GM23338 (cell line): Measurements from ENCODE around the gene ADD3. TPM values are rescaled to one million over a fixed set of nuclear protein-coding genes. Genes with fewer than 3 reads are reported as not detected.
A peak's percentile ranks its signal among the peaks of the same experiment; 100 is the strongest.

Experiments
- ATAC-seq: fragments of 200-7000 bp; cut with Tn5 transposase; 3 replicates; pipeline ENCODE4 v1.9.1; 2020
- DNase-seq: peaks from one replicate; pipeline ENCODE4 v3.0.0-alpha.2; 2015; ENCODE audit warnings: low spot score
- H2AFZ ChIP-seq: fragments of 200-600 bp; sonication (generic); 2 replicates; pipeline ENCODE4 v1.8.0; 2016; ENCODE audit warnings: antibody characterized with exemption, mild to moderate bottlenecking, moderate library complexity
- H3F3A ChIP-seq: fragments of 200-600 bp; sonication (generic); replicated peaks from 2 replicates; pipeline ENCODE4 v1.8.0; 2017; ENCODE audit warnings: antibody characterized with exemption, mixed run types, low read depth
- H3K27ac ChIP-seq: fragments of 200-600 bp; sonication (generic); 2 replicates; pipeline ENCODE4 v1.6.1; 2016; ENCODE audit warnings: low read depth
- H3K27me3 ChIP-seq: fragments of 200-600 bp; sonication (generic); 2 replicates; pipeline ENCODE4 v1.8.0; 2016; ENCODE audit warnings: mild to moderate bottlenecking, mixed run types, moderate library complexity; ENCODE audit not compliant: insufficient read depth
- H3K36me3 ChIP-seq: fragments of 200-600 bp; sonication (generic); 2 replicates; pipeline ENCODE4 v1.8.0; 2016; ENCODE audit warnings: mild to moderate bottlenecking; ENCODE audit not compliant: insufficient read depth
- H3K4me1 ChIP-seq: fragments of 200-600 bp; sonication (generic); 2 replicates; pipeline ENCODE4 v1.8.0; 2016; ENCODE audit warnings: mild to moderate bottlenecking, moderate library complexity; ENCODE audit not compliant: insufficient read depth
- H3K4me2 ChIP-seq: fragments of 200-600 bp; sonication (generic); 2 replicates; pipeline ENCODE4 v1.7.1; 2017; ENCODE audit warnings: mixed run types
- H3K4me3 ChIP-seq: fragments of 200-600 bp; sonication (generic); 2 replicates; pipeline ENCODE4 v1.6.1; 2016; ENCODE audit warnings: mixed run types
- H3K79me2 ChIP-seq: fragments of 200-600 bp; sonication (generic); replicated peaks from 2 replicates; pipeline ENCODE4 v1.8.0; 2017; ENCODE audit warnings: mild to moderate bottlenecking; ENCODE audit not compliant: insufficient read depth
- H3K9me2 ChIP-seq: fragments of 200-600 bp; sonication (generic); 2 replicates; pipeline ENCODE4 v1.8.0; 2017; ENCODE audit not compliant: insufficient read depth
- H4K20me1 ChIP-seq: fragments of 200-600 bp; sonication (generic); replicated peaks from 2 replicates; pipeline ENCODE4 v1.8.0; 2017; ENCODE audit warnings: mild to moderate bottlenecking; ENCODE audit not compliant: insufficient read depth
- H3K27ac Mint-ChIP-seq: 2 replicates; pipeline ENCODE4 v1.8.0; 2020; ENCODE audit warnings: inconsistent platforms, mild to moderate bottlenecking, moderate library complexity, mixed read lengths
- H3K27me3 Mint-ChIP-seq: 3 replicates; pipeline ENCODE4 v1.8.0; 2022; ENCODE audit warnings: low read depth, mild to moderate bottlenecking, moderate library complexity, mixed read lengths, inconsistent platforms; ENCODE audit not compliant: insufficient read depth, poor library complexity
- H3K36me3 Mint-ChIP-seq: 3 replicates; pipeline ENCODE4 v1.8.0; 2021; ENCODE audit warnings: low read depth, mild to moderate bottlenecking, inconsistent platforms, moderate library complexity, mixed read lengths
- H3K4me1 Mint-ChIP-seq: 3 replicates; pipeline ENCODE4 v1.8.0; 2020; ENCODE audit warnings: mild to moderate bottlenecking, inconsistent platforms, mixed read lengths
- H3K4me3 Mint-ChIP-seq: 3 replicates; pipeline ENCODE4 v1.8.0; 2021; ENCODE audit warnings: moderate library complexity, mild to moderate bottlenecking, inconsistent platforms, mixed read lengths
- H3K9me3 Mint-ChIP-seq: 3 replicates; pipeline ENCODE4 v1.8.0; 2020; ENCODE audit warnings: moderate library complexity, mild to moderate bottlenecking, inconsistent platforms, mixed read lengths
- CREB1 ChIP-seq: fragments of 250-450 bp; sonication (Bioruptor Pico); IDR thresholded peaks from 2 replicates; pipeline ENCODE4 v1.5.0; 2020; ENCODE audit warnings: low read depth, mild to moderate bottlenecking, moderate library complexity
- CTCF ChIP-seq, 2 experiments: fragments of 200-600 bp in 1 of 2; sonication (generic) in 1 of 2; conservative IDR thresholded peaks; 2 replicates each; pipeline versions ENCODE4 v1.5.1 to v1.6.1; 2016 to 2017; ENCODE audit warnings: antibody characterized with exemption in 2 of 2, low read depth in 2 of 2, mild to moderate bottlenecking in 2 of 2, moderate library complexity in 1 of 2
- ETS1 ChIP-seq: IDR thresholded peaks from 2 replicates; pipeline ENCODE4 v1.6.1; 2016; ENCODE audit warnings: antibody characterized with exemption
- EZH2 ChIP-seq: fragments of 200-600 bp; sonication (generic); IDR thresholded peaks from one replicate; pipeline ENCODE4 v1.8.0; 2017; ENCODE audit warnings: antibody characterized with exemption, mild to moderate bottlenecking, low read depth; ENCODE audit not compliant: unreplicated experiment
- EZH2phosphoT487 ChIP-seq: fragments of 200-600 bp; sonication (generic); IDR thresholded peaks from one replicate; pipeline ENCODE4 v1.8.1; 2018; ENCODE audit warnings: antibody characterized with exemption; ENCODE audit not compliant: unreplicated experiment
- JUNB ChIP-seq: IDR thresholded peaks from one replicate; pipeline ENCODE4 v1.6.1; 2016; ENCODE audit warnings: antibody characterized with exemption; ENCODE audit not compliant: unreplicated experiment
- NANOG ChIP-seq: IDR thresholded peaks from 2 replicates; pipeline ENCODE4 v1.6.1; 2016; ENCODE audit warnings: antibody characterized with exemption, borderline replicate concordance
- POLR2AphosphoS5 ChIP-seq: IDR thresholded peaks from 2 replicates; pipeline ENCODE4 v1.6.1; 2016; ENCODE audit warnings: antibody characterized with exemption, low read depth
- STAT1 ChIP-seq: IDR thresholded peaks from one replicate; pipeline ENCODE4 v1.6.1; 2016; ENCODE audit warnings: antibody characterized with exemption; ENCODE audit not compliant: unreplicated experiment
- ZNF331 ChIP-seq: fragments of 250-450 bp; sonication (Bioruptor Pico); IDR thresholded peaks from 2 replicates; pipeline ENCODE4 v1.5.0; 2020; ENCODE audit warnings: low read depth, mild to moderate bottlenecking, moderate library complexity
- polyA plus RNA-seq: library from polyadenylated mRNA; unstranded; fragments of >200 nt; fragmentation: Nextera tagmentation; extraction: Ambion mirVana; gene quantifications from 2 replicates; pipeline ENCODE4 v1.2.1, GENCODE V29; 2016
- total RNA-seq: library from RNA; depleted of rRNA; stranded (reverse); fragments of >200 nt; shearing (Covaris generic); gene quantifications from 2 replicates; pipeline ENCODE4 v1.2.3, GENCODE V29; 2014

Gene ADD3
- total and polyA plus RNA-seq, 2 experiments from 2014 or later = 68.5 to 767 TPM

GRCh38 chr10:109998513-109998912, 9.3 kb upstream of the ADD3 start (continued):
- no peak for TF ChIP-seq EZH2phosphoT487
- no peak for TF ChIP-seq POLR2AphosphoS5
- TF ChIP-seq ETS1 = no peak

GRCh38 chr10:110002801-110003523, 4.8 kb upstream of the ADD3 start:
- peak; percentile 69 for DNase-seq
- H3K79me2 ChIP-seq = no peaks in the 10 kb centered on the region
- peaks cover 60% of the 10 kb centered on the region for H3K4me1 ChIP-seq
- H3K9me2 ChIP-seq = no peaks in the 10 kb centered on the region
- H3K4me3 ChIP-seq = peak overlapping the region; percentile 7
- peak overlapping the region; percentile 91 for H3K27ac ChIP-seq
- no peaks in the 10 kb centered on the region for H3F3A ChIP-seq
- Mint-ChIP-seq H3K36me3 (no peaks in the 10 kb centered on the region), H3K4me1 (peaks cover 37% of the 10 kb centered on the region), H3K9me3 (no peaks in the 10 kb centered on the region), H3K4me3 (peak overlapping the region; percentile 29), H3K27me3 (peaks cover 5% of the 10 kb centered on the region), H3K27ac (peak overlapping the region; percentile 81)
- no peaks in the 10 kb centered on the region for H3K36me3 ChIP-seq
- no peaks in the 10 kb centered on the region for H4K20me1 ChIP-seq
- TF ChIP-seq POLR2AphosphoS5 (no peak), JUNB (no peak), EZH2 (no peak), NANOG (peak; percentile 44; the same call in 1 of the 2 replicates)
- H3K4me2 ChIP-seq = peak overlapping the region; percentile 35
- ATAC-seq = no peak
- H2AFZ ChIP-seq = no peak overlapping the region
- H3K27me3 ChIP-seq = peaks cover 11% of the 10 kb centered on the region

GRCh38 chr10:110003524-110003885, 4.3 kb upstream of the ADD3 start:
- H3K79me2 ChIP-seq = peaks cover under 1% of the 10 kb centered on the region; the same call in 1 of the 2 replicates
- H3K36me3 ChIP-seq = no peaks in the 10 kb centered on the region
- H3F3A ChIP-seq = no peaks in the 10 kb centered on the region
- TF ChIP-seq CTCF (conservative IDR thresholded peaks at IDR 0.05; ENCODE audit: low read depth in 2 of 2) (no peak), STAT1 (no peak), POLR2AphosphoS5 (no peak), NANOG (no peak), JUNB (no peak), ZNF331 (CRISPR knock-in tag) (no peak), CREB1 (CRISPR knock-in tag) (no peak), EZH2 (no peak), ETS1 (no peak)
- H3K4me1 Mint-ChIP-seq = peaks cover 33% of the 10 kb centered on the region
- DNase-seq = no peak
- no peaks in the 10 kb centered on the region for H4K20me1 ChIP-seq
- H3K9me2 ChIP-seq = no peaks in the 10 kb centered on the region
- H3K27me3 ChIP-seq = peaks cover 11% of the 10 kb centered on the region
- peak overlapping the region; percentile 91 for H3K27ac ChIP-seq
- H3K4me2 ChIP-seq = peak overlapping the region; percentile 35
- H3K4me3 ChIP-seq = peak overlapping the region; percentile 14; the same call in 1 of the 2 replicates
- no peak overlapping the region for H2AFZ ChIP-seq
- H3K9me3 Mint-ChIP-seq = no peaks in the 10 kb centered on the region
- peak overlapping the region; percentile 81 for H3K27ac Mint-ChIP-seq
- no peaks in the 10 kb centered on the region for H3K36me3 Mint-ChIP-seq
- H3K27me3 Mint-ChIP-seq = peaks cover 4% of the 10 kb centered on the region
- peaks cover 60% of the 10 kb centered on the region for H3K4me1 ChIP-seq
- no peak for ATAC-seq
- H3K4me3 Mint-ChIP-seq = peak overlapping the region; percentile 9; the same call in 1 of the 3 replicates
